Esophagus squamous epithelium (tissue), 5 donors: ENCODE results near the gene OVCH1. TPM values are rescaled to one million over a fixed set of nuclear protein-coding genes. Genes with fewer than 3 reads are reported as not detected.

Experiments
- DNase-seq: peaks from one replicate; lab custom pipeline; 2025; lab: John Stamatoyannopoulos, UW
- H3K27ac ChIP-seq, 4 donors: fragments of 200-600 bp; sonication (generic); one replicate each; pipeline ENCODE4 v1.5.1; 2016 to 2019; ENCODE audit warnings: mild to moderate bottlenecking in 1 of 4
- H3K27me3 ChIP-seq, 4 donors: fragments of 200-600 bp; sonication (generic); 1 replicate in 3 of 4; 2 replicates in 1 of 4; pipeline versions ENCODE4 v1.5.1 to v1.6.0; 2017 to 2021; ENCODE audit warnings: antibody characterized with exemption in 1 of 4
- H3K36me3 ChIP-seq, 3 donors: fragments of 200-600 bp; sonication (generic); one replicate each; pipeline ENCODE4 v1.5.1; 2016 to 2019
- H3K4me1 ChIP-seq, 3 donors: fragments of 200-600 bp; sonication (generic); one replicate each; pipeline ENCODE4 v1.5.1; 2017 to 2019
- H3K4me3 ChIP-seq, 4 donors: fragments of 200-600 bp; sonication (generic); 1 replicate in 3 of 4; 2 replicates in 1 of 4; pipeline ENCODE4 v1.5.1; 2016 to 2019; ENCODE audit warnings: mild to moderate bottlenecking in 2 of 4, moderate library complexity in 1 of 4
- H3K9me3 ChIP-seq, 3 donors: fragments of 200-600 bp; sonication (generic); one replicate each; pipeline ENCODE4 v1.5.1; 2016 to 2019
- CTCF ChIP-seq, 6 experiments: fragments of 450-650 bp in 4 of 6; fragments of 200-600 bp in 2 of 6; sonication (generic) in 2 of 6; IDR thresholded peaks; one replicate each; pipeline ENCODE4 v1.5.1; 2016 to 2019; ENCODE audit warnings: antibody characterized with exemption in 6 of 6, mild to moderate bottlenecking in 4 of 6, moderate library complexity in 4 of 6
- POLR2A ChIP-seq, 4 donors: fragments of 450-650 bp; IDR thresholded peaks; one replicate each; pipeline ENCODE4 v1.6.1; 2017; ENCODE audit warnings: antibody characterized with exemption in 4 of 4, mild to moderate bottlenecking in 4 of 4, moderate library complexity in 3 of 4
- WGBS, 2 donors: methylation state at CpG; one replicate each; pipeline ENCODE4 v1.1.5; 2018; 5-methylcytosine and 5-hydroxymethylcytosine counted together
- intact Hi-C: fragments of 100-400 bp; cut with DNase I; formaldehyde crosslinking; loops from one replicate; pipeline ENCODE4 v1.15.0; 2022
- total RNA-seq, 4 donors: library from RNA; depleted of rRNA; stranded (reverse); fragments of >200 nt; gene quantifications; one replicate each; pipeline ENCODE4 v1.1.0, GENCODE V29; 2016
- donor health status: DM: yes; HTN: yes; CAD: no.

The OVCH1 gene
- total RNA-seq, 4 donors from 2014 or later = 0.38 TPM; not detected in 3

- Histone ChIP-seq H3K27ac (no peak overlapping the region), H3K4me1 (no peaks in the 10 kb centered on the region), H3K4me3 (no peak overlapping the region), H3K9me3 (no peaks in the 10 kb centered on the region), H3K27me3 (no peaks in the 10 kb centered on the region), H3K36me3 (peaks cover 0 to 8% (median 0%) of the 10 kb centered on the region in 3 donors)
- no peak for TF ChIP-seq POLR2A (IDR thresholded peaks at IDR 0.05)
- TF ChIP-seq CTCF (IDR thresholded peaks at IDR 0.05) = no peak
- intact Hi-C loops = no loop called here
- WGBS, 2 donors = 83 to 85% methylated on average over 3 of the region's 3 CpGs
- DNase-seq = no peak
Measured at GRCh38 chr12:29505122-29505521, 7.6 kb upstream of the OVCH1 start.

- no peak for DNase-seq
Measured at GRCh38 chr12:29503283-29503682, 5.8 kb upstream of the OVCH1 start.

GRCh38 chr12:29499235-29499634 is 1.7 kb upstream of the OVCH1 start:
- Histone ChIP-seq H3K27me3 (no peaks in the 10 kb centered on the region), H3K27ac (no peak overlapping the region), H3K36me3 (no peaks in the 10 kb centered on the region), H3K4me1 (no peaks in the 10 kb centered on the region), H3K9me3 (no peaks in the 10 kb centered on the region), H3K4me3 (no peak overlapping the region)
- intact Hi-C loops = no loop called here
- DNase-seq = no peak
- TF ChIP-seq CTCF (IDR thresholded peaks at IDR 0.05) (no peak), POLR2A (IDR thresholded peaks at IDR 0.05) (no peak)
- 82 to 87% methylated on average over 3 of the region's 3 CpGs for WGBS, 2 donors

More at GRCh38 chr12:29503283-29503682, 5.8 kb upstream of the OVCH1 start:
- no peaks in the 10 kb centered on the region for H3K27me3 ChIP-seq
- H3K36me3 ChIP-seq = peaks cover 0 to 8% (median 0%) of the 10 kb centered on the region in 3 donors
- no peaks in the 10 kb centered on the region for H3K9me3 ChIP-seq
- no peak for TF ChIP-seq POLR2A (IDR thresholded peaks at IDR 0.05)
- no peak for TF ChIP-seq CTCF (IDR thresholded peaks at IDR 0.05)
- intact Hi-C loops = no loop called here
- no peak overlapping the region for H3K27ac ChIP-seq
- no peaks in the 10 kb centered on the region for H3K4me1 ChIP-seq
- H3K4me3 ChIP-seq = no peak overlapping the region

- H3K27me3 ChIP-seq = no peaks in the 10 kb centered on the region
- WGBS, 2 donors = 78 to 87% methylated on average over 6 of the region's 6 CpGs
- no peak overlapping the region for H3K4me3 ChIP-seq
- intact Hi-C loops = no loop called here
- no peak for DNase-seq
- H3K27ac ChIP-seq = no peak overlapping the region
- H3K9me3 ChIP-seq = no peaks in the 10 kb centered on the region
- no peak for TF ChIP-seq POLR2A (IDR thresholded peaks at IDR 0.05)
- TF ChIP-seq CTCF (IDR thresholded peaks at IDR 0.05) = no peak
- no peaks in the 10 kb centered on the region for H3K36me3 ChIP-seq
- H3K4me1 ChIP-seq = no peaks in the 10 kb centered on the region
Measured at GRCh38 chr12:29492891-29493290, 4.6 kb downstream of the OVCH1 start.

- Histone ChIP-seq H3K4me3 (no peak overlapping the region), H3K36me3 (peaks cover 0 to 5% (median 0%) of the 10 kb centered on the region in 3 donors), H3K27ac (no peak overlapping the region), H3K9me3 (no peaks in the 10 kb centered on the region), H3K4me1 (no peaks in the 10 kb centered on the region), H3K27me3 (no peaks in the 10 kb centered on the region)
- intact Hi-C loops = no loop called here
- TF ChIP-seq CTCF (IDR thresholded peaks at IDR 0.05) = no peak
- TF ChIP-seq POLR2A (IDR thresholded peaks at IDR 0.05) = no peak
- WGBS, 2 donors = 56 to 70% methylated on average over 2 of the region's 2 CpGs
- DNase-seq = no peak
Measured at GRCh38 chr12:29486972-29487371, 10.5 kb downstream of the OVCH1 start.
